Measurements from ENCODE around the gene DLX5.
"Not testable (repeated sequence)": the region's sequence is repeated elsewhere in the genome, so short reads cannot be mapped to it uniquely, and the experiment has no call there.

Gene DLX5

DNA sequence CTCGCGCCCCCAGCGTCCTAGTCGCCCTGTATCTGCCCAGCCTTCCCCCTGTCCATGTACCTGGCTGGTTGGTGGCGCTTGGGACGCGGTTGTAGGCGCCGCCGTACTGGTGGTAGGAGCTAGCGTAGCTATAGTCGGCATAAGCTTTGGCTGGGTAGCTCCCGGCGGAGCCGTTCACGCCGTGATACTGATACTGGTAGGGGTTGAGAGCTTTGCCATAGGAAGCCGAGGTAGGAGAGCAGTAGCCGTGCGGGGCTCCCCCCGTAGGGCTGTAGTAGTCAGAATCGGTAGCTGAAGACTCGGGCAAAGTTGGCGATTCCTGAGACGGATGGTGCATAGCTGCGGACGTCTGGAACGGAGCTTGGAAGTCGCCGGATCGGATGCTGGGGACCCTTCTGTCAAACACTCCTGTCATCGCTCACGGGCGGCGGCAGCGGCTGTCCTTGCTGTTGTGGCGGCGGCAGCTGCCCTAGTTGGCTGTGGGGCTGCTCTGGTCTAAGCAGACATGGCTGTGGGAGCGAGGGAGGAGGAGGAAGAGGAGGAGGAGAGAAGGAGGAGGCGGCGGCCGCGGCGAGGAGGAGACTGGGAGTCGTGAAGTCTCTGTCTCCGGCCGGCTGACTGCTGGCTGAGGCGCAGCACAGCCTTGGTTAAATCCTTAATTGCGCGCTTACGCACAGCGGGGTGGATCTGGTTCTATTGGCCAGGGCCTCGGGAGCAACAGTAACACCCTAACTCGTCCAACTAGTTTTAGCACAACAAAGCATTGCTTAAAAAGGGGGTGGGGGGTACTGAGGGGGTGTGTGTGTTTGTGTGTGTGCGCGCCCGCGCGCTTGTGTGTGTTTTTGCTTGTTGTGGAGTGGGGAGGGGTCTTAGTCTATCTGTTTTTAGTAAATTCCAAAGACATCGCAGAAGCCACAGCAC is at the start of gene DLX5:
DLX5 (minus strand) TSS at position 623 of the 921 bp plus-strand sequence; CDS start at position 415, 208 bp downstream.
- no peak for DNase-seq (ENCODE audit: low read depth)

- DNase-seq (ENCODE audit: low read depth): not testable (repeated sequence)
Measured at GRCh38 chr7:97072025-97072424, 47.4 kb upstream of the DLX5 start.

DNA sequence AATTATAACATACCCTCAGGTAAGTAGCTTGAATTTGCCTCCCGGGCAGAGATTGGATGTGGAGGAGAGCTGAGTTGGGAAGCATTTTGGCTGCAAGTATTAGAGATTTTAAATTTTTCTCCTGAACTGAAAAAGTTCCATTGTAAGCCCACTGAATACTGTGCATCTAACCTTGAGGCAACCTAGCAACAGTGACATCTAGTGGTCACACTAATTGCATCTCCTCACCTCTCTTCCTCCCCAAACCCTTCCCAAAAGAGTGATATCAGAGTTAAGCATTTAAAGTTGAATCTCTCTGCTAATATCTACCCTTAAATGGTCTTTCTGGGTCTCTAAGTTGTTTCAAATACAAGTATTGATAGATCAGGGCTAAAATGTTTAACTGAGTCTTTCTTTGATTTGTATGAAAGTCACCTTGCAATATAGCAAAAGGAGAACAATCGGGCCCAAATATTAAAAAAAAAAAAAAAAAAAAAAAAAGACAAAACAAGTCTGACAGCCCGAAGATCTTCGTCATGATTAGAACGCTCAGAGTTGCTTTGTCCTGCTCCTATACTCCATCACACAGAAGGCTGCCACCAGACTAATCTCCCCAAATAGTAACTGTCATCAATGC is 40.4 kb upstream of the DLX5 start:
- DNase-seq (ENCODE audit: low read depth): no peak

GRCh38 chr7:97064020-97064419 is 39.4 kb upstream of the DLX5 start:
- DNase-seq (ENCODE audit: low read depth): no peak

DNA sequence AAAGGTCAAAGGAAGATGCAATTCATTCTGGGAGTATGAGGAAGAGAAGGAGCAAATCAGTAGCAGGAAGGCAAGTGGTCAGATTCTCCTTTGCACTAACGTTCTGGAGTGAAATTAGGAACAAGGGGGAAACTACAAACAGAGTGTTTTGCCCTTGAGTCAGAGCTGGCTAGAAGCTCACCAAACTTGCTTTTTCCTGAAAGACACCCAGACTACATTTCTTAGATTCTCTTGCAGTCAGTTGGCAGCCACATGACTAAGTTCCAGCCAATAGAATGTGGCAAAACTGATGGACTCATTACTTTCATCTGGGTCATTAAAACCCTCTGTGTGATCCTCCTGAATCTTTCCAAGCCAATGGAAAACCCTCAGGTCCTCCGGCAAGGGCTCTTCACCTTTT is 18.6 kb upstream of the DLX5 start:
- DNase-seq (ENCODE audit: low read depth): no peak

DNA sequence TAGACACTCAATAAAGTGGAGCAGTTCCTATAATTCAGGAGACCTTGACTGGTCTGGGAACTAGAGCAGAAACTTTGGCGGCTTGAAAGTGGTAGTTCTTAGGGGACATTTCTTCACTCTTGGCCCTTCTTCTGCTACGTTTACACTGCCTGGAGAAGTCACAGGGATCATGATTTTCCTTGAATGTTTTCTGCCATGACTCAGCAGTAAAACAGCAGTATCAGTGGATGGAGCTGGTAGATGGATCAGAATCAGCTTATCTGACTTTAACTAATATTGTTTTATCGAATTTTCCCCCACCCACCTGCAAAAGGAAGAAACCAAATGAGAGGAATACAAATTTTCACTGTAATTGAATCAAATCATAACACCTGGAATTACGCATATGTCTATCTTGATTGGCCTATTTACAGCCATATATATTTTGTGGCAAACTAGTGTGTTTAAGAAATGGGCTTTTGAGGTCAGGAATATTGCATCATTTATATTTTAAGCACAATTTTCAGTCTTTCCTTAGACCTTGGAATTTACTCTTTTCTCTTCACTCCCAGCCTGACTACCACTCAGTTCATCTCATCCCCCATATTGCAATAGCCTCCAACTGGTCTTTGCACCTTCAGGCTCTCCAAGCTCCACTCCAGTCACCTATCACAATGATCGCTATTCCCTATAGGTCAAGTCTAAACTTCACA is 14.9 kb upstream of the DLX5 start:
- no peak for DNase-seq (ENCODE audit: low read depth)

DNA sequence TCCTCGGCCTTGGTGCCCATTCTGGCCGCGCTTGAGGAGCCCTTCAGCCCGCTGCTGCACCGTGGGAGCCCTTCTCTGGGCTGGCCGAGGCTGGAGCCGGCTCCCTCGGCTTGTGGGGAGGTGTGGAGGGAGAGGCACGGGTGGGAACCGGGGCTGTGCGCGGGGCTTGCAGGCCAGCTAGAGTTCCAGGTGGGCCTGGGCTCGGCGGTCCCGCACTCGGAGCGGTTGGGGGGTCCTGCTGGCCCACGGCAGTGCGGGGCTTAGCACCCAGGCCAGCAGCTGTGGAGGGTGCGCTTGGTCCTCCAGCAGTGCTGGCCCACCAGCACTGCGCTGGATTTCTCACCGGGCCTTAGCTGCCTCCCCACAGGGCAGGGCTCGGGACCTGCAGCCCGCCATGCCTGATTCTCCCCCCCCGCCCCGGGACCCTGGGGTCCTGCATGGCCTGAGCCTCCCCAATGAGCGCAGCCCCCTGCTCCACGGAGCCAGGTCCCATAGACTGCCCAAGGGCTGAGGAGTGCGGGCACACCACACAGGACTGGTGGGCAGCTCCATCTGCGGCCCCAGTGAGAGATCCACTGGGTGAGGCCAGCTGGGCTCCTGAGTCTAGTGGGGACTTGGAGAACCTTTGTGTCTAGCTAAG is 9.7 kb upstream of the DLX5 start:
- not testable (repeated sequence) for DNase-seq (ENCODE audit: low read depth)

DNA sequence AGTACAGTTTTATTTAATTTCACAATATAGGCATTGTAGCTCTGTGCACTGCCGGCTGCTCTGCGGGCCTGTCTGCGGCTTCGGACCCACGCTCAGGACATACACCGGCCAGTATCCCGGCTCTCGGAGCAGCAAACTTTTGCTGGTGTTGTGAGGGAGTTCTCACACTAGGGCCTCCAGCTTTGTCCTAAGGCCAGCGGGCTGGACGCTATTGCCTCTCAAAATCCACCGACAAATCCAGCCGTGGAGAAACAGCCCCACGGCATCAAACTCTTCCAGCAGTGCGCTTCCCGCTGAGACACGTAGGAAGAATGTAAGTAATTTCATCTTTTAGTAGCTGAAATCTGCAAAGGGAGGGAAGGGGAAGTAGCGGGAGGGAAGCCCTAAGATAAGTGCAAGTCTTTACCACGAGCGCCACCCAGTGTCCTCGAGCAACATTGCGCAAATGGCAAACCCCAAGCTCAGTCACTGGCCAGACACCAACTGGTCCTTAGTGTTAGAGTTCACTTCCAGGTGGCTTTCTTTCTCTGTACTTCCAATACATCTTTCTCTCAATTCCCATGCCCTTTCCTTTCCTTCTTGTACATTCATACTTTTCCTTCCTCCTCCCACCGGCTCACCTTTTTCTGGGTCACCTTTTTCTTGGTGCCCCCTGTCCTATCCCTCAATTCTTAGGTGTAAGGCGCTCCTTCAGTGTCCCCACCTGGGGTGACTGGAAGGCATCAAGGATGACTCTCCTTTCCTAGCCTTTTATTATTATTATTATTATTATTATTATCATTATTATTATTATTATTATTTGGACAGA is 3.0 kb upstream of the DLX5 start:
- peak; percentile 36 for DNase-seq (ENCODE audit: low read depth)

DNA sequence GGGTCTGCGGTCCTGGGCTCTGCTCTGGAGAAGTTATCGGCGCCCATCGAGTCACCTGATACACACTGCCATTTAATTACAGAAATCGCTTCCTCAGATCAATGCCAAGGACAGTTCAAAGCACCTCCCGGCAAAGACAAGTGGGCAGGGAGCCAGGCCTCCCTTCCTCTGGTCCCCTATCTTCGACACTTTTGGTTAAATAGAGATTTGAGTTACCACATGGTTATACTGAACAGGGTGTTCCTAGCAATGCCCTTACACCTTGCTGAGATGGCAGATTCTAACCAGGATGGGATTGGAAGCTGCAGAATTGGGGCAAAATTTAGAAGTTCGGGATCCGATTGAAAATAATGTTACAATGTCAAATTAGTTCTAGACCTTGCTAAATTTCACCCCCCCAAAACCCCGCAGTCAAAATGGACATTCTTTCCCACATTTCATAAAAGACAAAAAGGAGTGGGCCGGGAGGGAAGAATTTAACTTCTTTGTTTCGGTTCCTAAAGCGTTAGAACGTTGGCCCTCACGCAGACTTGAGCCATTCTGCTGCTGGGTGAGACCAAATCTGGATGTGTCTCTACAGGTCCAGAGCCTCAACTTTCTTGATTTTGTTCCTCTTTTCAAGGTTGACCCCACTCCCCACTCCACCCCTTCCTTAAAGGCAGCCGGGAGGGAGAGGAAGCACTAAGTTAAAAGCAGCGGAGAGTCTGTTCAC is 2.2 kb upstream of the DLX5 start:
- DNase-seq (ENCODE audit: low read depth): no peak

- DNase-seq (ENCODE audit: low read depth): no peak
Measured at GRCh38 chr7:97025983-97026714, 1.5 kb upstream of the DLX5 start.

GRCh38 chr7:97025130-97025499 is 484 bp upstream of the DLX5 start:
- no peak for DNase-seq (ENCODE audit: low read depth)

DNA sequence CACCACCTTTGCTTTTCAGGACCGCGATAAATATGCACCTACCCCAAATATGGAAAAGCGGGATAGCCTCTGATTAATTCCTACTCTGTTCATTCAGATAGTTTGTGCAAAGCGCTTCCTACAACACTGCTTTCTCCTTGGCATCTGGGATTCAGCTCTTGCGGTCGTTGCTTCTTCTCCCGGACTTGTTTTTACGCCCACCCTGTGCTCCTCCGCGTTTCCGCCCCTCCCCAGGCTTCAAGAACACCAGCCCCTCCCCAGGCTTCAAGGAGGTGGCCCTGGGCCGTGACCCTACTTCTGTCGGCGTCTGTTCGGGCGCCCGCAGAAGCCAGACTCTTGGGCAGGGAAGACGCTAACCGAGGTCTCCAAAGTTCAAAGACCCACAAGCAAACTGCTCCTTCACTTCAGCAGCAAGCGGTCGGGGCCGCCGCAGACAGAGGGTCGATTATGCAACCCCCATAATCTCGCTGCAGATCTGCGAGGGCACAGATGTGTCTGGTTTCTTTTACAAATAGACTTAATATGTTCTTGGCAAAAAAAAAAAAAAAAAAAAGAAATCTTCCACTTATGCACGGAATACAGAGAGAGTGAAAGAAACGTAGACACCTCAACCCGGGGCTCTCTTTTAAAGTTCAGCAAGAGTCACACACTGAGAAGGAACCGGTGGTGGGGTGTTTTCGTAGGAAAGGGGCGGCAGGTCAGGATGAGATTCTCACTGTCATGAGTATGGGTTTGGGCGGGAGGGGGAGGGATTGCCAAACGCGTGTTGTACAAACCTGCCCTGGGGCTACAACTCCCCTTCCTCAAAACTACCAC is 1.9 kb downstream of the DLX5 start:
- DNase-seq (ENCODE audit: low read depth): no peak

- DNase-seq (ENCODE audit: low read depth): no peak
Measured at GRCh38 chr7:97021747-97022490, 2.7 kb downstream of the DLX5 start.

DNA sequence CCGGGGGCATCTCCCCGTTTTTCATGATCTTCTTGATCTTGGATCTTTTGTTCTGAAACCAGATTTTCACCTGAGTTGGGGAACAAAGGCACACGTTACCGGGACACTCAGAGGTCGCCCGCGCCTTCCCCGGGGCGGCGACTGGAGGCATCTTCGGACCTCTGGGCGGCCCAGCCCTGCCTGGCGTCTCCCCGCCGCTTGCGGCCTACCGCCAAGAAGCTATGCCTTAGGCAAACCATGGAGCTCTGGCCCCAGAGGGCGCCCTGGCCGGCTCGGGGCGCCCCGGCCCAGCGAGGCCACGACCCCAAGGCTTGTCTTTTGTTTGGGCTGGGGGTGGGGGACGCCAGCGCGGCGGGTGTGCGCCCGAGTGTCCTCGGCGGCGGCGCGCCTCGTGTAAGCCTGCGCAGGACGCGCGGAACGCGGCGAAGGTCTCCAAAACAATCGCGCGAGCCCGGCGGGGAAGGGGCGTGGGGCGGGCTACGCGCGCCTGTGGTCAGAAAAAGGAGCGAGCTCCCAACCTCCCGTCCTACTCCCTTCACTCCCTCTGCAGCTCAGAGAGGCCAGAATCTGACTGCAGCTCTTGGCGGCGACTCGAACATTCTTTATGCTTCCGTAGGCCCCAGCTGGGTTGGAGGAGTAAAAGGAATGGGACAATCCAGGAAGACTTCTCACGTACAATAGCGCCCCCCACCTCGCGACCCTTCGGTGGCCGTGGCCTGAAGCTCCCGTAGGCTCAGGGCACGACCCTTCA is 3.5 kb downstream of the DLX5 start:
- no peak for DNase-seq (ENCODE audit: low read depth)

GRCh38 chr7:97020601-97020995 is 4.0 kb downstream of the DLX5 start:
- no peak for DNase-seq (ENCODE audit: low read depth)

DNA sequence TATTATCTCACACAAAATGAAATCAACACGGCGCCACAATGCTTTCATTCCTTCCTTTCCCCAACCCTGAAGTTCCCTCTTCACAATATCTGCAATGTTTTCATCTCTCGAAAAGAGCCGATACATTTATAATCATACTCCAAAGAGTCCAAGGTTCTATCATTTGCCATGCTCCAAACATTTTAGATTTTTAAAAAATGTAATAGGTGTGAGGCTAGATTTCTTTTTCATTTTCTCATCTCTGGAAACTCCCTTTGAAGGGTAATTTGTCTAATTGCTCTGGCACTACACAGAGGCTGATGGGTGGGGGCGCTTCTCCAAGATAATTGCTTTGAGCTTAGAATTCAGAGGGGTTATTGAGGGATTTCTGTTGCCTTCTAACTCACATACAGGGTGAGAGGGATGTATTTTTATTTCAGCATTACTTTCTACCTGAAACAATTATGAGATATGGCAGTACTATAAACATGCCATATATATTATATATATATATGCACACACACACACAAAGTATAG is 4.9 kb downstream of the DLX5 start:
- no peak for DNase-seq (ENCODE audit: low read depth)

- DNase-seq (ENCODE audit: low read depth): no peak
Measured at GRCh38 chr7:97018791-97019531, 5.7 kb downstream of the DLX5 start.
